Measurements from ENCODE around the gene HMG20B.

DNA sequence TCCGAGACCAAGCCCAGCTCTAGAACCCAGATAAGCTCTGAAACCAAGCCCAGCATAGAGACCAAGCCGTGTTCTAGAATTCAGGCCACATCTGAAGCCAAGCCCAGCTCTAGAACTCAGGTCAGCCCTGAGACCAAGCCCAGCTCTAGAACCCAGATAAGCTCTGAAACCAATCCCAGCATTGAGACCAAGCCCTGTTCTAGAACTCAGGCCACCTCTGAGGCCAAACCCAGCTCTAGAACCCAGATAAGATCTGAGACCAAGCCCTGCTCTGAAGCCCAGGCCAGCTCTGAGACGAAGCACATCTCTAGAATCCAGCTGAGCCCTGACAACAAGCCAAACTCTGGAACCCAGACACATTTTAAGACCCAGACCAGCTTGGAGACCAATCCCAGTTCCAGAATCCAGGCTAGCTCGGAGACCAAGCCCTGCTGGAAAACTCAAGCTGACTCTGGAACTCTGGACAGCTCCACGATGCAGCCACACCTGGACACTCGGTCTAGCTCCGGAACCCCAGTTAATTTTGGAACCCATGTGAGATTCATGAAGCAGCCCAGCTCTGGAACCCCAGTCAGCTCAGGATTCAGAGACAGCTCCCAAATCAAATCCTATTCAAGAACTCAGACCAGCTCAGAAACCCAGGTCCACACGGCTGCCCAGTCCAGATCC lies 18.4 kb downstream of the HMG20B start:
- TF ChIP-seq, protein P1, sequence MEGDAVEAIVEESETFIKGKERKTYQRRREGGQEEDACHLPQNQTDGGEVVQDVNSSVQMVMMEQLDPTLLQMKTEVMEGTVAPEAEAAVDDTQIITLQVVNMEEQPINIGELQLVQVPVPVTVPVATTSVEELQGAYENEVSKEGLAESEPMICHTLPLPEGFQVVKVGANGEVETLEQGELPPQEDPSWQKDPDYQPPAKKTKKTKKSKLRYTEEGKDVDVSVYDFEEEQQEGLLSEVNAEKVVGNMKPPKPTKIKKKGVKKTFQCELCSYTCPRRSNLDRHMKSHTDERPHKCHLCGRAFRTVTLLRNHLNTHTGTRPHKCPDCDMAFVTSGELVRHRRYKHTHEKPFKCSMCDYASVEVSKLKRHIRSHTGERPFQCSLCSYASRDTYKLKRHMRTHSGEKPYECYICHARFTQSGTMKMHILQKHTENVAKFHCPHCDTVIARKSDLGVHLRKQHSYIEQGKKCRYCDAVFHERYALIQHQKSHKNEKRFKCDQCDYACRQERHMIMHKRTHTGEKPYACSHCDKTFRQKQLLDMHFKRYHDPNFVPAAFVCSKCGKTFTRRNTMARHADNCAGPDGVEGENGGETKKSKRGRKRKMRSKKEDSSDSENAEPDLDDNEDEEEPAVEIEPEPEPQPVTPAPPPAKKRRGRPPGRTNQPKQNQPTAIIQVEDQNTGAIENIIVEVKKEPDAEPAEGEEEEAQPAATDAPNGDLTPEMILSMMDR (IDR thresholded peaks at IDR 0.05 in 4 of 5, conservative IDR thresholded peaks at IDR 0.05 in 1 of 5), result no peak
- TF ChIP-seq POLR2A (IDR thresholded peaks at IDR 0.05), result no peak
